Activated T-cell treated with anti-CD3 and anti-CD28 coated beads, Interleukin-2, amount 50 U/mL, for 48 hours (primary cell): Measurements from ENCODE around the gene ZRANB1.

Experiments used
- DNase-seq, 2 experiments: peaks; one replicate each; pipeline ENCODE4 v3.0.0-alpha.2; 2020

The ZRANB1 gene

DNA sequence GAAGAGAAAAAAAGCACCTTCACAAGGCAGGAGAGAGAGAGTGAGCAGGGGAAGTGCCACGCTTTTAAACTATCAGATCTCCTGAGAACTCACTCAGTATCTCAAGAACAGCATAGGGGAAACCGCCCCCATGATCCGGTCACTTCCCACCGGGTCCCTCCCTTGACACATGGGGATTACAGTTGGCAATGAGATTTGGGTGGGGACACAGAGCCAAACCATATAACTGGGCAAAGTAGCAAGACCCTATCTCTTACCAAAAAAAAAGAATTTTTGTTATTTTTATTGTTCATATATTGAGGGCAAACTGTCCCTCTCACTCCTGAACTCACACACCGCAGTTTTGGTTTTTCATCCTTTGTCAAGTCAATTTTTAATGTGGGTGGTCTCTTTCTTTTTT, 18.2 kb upstream of the ZRANB1 start:
- no peak for DNase-seq

DNA sequence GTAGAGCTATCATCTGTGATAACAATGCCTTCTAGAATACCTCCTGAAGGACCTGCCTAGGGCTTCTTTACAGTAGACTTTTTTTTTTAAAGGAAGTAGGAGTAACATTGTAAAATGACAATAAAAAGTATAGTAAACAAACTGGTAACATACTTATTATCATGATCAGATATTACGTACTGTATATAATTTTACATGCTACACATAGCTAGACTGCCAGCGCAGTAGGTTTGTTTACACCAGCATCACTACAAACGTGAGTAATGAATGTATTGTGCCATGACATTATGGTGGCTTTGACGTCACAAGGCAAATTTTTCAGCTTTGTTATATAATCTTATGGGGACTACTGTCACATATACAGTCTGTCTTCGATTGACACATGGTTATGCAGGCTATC, 15.4 kb upstream of the ZRANB1 start:
- DNase-seq: no peak

DNA sequence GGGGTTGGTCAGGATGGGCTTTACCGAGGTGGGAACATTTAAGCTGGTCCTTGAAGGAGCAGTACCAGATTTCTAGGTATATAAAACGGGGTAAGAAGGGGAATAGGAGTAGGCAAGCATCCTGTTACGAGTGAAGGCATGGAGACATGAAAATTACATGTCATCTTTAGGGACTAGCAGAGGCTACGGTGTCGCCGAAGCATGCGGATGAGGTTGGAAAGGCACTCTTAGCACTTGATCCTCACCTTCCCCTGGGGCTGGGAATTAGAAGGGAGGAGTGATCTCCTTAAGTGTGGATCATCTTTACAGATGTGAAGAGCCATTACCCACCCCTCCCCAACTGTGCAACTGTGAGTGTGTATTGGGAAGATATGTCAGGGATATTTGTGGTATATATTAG, 13.8 kb upstream of the ZRANB1 start:
- no peak for DNase-seq

DNA sequence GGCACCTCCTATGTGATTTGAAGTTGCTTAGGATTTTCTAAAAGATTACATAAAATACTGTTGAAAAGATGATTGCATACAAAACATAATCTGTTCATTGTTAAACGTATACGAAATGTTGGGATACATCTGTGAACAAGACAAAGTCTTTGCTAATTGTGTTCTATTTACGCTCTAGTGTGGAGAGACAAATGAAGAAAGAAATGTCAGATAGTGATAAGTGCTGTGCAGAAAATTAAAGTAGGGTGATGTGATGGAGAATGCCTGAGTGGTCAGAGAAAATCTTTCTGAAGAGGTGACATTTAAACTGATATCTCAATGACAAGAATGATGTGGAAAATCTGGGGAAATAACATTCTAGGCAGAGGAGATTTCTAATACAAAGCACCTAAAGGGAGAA, 13.4 kb upstream of the ZRANB1 start:
- no peak for DNase-seq

GRCh38 chr10:124935946-124936345, 6.0 kb upstream of the ZRANB1 start:
- DNase-seq: peak; percentile 47 to 60

DNA sequence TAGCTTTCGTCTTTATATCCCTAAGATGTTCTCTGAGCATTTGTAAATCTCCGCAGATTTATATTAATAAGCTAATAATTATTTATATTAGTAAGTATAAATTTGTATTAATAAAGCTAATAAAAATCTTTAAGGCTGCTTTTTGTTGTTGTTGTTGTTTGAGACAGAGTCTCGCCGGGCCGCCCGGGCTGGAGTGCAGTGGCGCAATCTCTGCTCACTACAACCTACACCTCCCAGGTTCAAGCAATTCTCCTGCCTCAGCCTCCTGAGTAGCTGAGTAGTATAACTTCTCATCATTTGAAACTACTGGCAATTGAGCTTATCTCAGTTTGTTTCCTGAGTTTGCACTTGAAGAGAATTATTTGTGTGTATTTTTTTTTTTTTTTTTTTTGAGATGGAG, 5.1 kb upstream of the ZRANB1 start:
- no peak for DNase-seq

DNA sequence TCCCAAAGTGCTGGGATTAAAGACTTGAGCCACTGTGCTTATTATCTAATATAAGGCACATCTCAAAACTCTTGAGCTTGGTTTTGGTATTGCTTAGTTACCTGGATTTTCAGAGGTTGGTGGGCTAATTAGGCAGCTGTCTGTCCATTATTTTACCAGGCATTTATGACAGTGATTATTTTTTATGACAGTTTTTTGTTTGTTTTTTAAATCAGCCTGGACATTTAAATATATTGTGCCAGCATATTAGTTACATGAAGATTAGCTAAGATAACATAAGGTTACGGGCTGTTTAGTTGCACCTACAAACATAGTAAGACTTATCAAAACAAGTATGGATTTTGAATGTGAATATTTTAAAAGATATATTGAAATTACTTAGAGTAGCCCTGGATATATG, 2.6 kb upstream of the ZRANB1 start:
- no peak for DNase-seq

DNA sequence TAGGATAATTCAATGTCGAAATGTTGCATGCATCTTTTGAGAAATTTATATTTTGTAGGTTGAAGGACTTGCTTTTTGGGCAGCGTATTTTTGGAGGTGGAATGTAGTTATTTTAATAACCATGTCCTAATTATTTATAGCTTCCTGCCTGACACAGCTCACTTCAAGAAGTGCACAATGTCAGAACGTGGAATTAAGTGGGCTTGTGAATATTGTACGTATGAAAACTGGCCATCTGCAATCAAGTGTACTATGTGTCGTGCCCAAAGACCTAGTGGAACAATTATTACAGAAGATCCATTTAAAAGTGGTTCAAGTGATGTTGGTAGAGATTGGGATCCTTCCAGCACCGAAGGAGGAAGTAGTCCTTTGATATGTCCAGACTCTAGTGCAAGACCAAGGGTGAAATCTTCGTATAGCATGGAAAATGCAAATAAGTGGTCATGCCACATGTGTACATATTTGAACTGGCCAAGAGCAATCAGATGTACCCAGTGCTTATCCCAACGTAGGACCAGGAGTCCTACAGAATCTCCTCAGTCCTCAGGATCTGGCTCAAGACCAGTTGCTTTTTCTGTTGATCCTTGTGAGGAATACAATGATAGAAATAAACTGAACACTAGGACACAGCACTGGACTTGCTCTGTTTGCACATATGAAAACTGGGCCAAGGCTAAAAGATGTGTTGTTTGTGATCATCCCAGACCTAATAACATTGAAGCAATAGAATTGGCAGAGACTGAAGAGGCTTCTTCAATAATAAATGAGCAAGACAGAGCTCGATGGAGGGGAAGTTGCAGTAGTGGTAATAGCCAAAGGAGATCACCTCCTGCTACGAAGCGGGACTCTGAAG, 620 bp downstream of the ZRANB1 start:
- no peak for DNase-seq

DNA sequence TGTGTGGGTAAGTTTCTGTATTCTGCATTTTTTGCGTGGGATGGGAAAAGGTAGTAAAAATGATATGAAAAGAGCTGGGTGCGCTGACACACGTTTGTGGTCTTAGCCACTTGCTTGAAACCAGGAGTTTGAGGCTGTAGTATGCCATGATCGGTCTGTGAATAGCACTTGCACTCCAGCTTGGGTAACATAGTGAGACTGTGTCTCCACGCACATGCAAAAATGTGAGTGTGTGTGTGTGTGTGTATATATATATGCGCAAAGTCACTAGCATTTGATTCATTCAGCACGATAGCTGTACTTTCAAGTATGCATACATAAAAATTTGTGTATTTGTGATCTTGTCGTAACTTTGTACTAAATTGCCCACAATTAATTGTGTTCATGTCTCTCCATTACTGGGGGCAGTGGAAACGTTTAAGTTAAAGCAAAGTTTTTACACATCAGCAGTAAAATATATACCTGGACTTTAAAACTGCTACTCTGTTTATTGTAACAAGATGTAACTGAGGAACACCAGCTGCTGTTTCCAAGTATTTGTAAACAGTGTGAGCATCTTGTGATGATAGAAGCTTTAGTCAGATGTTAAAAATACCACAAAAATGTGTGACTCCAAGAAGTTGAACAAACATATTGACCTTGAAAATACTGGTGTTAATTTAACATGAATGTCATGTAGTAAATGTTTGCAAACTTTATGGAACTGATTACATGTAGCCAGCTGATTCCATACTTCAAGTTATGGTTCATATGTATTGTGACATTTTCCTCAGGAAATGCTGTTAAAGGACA, 1.6 kb downstream of the ZRANB1 start:
- no peak for DNase-seq

- DNase-seq: no peak
These were observed 3.1 kb downstream of the ZRANB1 start for GRCh38 chr10:124944982-124945381.

- no peak for DNase-seq
These were observed 5.0 kb downstream of the ZRANB1 start for GRCh38 chr10:124946945-124947344.

GRCh38 chr10:124949543-124949942, 7.6 kb downstream of the ZRANB1 start:
- DNase-seq: no peak

DNA sequence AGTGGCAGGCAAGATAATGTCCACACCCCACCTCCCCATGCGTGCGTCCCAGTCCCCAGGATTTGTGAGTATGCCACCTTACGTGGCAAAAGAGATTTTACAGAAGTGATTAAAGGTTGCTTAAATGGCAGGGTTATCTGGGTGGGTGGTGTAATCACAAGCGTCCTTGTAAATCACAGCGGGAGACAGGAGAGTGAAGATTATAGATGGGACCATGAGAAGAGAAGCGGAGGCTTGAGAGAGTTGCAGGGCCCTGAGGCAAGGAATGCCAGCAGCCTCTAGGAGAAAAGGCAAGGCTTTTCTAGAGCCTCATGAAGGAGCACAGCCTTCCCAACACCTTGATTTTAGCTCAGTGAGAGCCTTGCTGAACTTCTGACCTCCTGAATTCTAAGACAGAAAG, 10.2 kb downstream of the ZRANB1 start:
- no peak for DNase-seq

DNA sequence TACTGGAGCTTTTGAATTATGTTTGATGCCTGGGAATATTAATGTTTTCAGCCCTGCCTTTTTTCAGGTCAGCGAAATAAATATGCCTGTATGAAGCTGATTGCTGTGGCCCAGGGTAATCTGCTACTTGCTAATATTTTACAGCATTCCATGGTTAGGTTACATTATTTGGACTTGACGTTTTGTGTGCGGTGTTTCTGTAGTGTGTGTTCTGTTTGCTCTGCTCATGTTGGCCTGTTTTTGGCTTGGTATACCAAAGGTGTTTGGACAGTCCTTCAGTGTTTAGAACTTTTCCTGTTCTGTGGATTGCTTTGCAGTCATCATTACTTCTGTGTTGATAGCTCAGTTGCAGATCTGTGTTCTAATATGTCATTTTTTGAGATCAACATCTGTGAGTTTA, 11.5 kb downstream of the ZRANB1 start:
- no peak for DNase-seq

GRCh38 chr10:124955243-124955642, 13.3 kb downstream of the ZRANB1 start:
- no peak for DNase-seq

- no peak for DNase-seq
These were observed 13.9 kb downstream of the ZRANB1 start for GRCh38 chr10:124955868-124956267.

DNA sequence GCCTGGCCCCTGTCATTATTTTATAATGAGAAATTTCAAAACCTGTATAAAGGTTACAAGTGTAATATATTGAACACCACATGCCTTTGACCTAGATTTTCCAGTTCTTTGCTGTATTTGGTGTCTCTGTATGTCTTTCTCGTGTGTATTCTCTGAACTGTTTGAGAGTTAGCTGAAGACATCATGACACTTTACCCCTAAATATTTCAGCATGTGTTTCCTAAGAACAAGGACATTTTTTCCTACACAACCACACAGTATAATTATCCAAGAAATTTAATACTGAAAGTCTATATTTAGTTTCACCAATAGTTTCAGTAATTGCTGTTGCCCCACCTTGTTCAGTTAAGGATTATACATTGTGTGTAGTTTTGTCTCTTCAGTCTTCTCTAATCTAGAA, 14.8 kb downstream of the ZRANB1 start:
- DNase-seq: no peak

DNA sequence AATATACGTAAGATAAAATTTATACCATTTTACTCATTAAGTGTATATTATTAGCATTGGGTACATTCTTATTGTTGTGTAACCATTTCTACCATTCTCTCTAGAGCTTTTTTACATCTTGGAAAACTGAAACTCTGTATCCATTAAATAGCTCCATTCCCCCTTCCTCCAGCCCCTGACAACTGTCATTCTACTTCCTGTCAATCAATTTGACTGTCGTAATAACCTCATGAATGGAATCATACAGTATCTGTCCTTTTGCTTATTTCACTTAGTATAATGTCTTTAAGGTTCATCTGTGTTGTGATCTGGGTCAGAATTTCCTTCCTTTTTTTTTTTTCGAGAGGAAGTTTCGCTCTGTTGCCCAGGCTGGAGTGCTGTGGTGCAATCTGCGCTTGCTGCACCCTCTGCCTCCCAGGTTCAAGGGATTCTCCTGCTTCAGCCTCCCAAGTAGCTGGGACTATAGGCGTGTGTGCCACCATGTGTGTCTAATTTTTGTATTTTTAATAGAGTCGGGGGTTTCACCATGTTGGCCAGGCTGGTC, 15.6 kb downstream of the ZRANB1 start:
- no peak for DNase-seq

GRCh38 chr10:124959564-124959963, 17.6 kb downstream of the ZRANB1 start:
- no peak for DNase-seq

DNA sequence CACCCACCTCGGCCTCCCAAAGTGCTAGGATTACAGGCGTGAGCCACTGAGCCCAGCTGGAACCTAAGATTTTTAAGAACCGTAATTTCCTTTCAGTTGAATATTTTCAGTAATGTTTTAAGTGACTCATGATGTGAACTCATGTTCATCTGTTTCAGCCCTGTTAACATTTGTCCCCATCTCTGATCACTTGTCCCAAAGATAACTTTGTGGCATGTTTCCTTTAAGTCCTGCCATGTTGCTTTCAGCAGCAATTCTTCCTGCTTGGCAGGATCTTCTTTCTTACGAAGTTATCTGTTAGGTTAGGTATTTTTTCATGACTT, 19.3 kb downstream of the ZRANB1 start:
- DNase-seq: no peak

GRCh38 chr10:124962421-124962820, 20.5 kb downstream of the ZRANB1 start:
- no peak for DNase-seq

GRCh38 chr10:124963866-124964720, 22.2 kb downstream of the ZRANB1 start:
- no peak for DNase-seq

DNA sequence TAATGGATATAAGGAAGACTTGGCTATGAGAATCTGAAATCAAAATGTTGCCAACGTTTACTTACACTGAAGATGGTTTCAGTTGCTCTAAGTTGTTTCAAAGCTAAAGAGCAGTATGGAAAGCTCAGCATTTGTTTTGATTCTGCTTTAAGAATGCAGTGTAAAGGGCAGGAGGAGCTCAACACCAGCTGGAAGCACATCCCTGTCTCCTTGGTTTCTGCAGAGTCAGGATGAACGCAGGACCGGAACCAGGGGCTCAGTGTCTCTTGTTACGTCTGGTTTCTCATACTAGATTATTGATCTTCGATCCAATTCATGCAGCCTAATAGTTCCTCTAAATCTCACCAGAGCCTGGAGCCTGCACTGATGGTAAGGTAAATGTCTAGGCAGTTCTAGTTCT, 24.1 kb downstream of the ZRANB1 start:
- no peak for DNase-seq
